Measurements from ENCODE around the gene MMP12. TPM values are rescaled to one million over a fixed set of nuclear protein-coding genes. Genes with fewer than 3 reads are reported as not detected.
"Not testable (repeated sequence)": the region's sequence is repeated elsewhere in the genome, so short reads cannot be mapped to it uniquely, and the experiment has no call there.

The MMP12 gene
- polyA plus RNA-seq, 2 of the 4 experiments (the other 2 are of a cell fraction), result not detected

DNA sequence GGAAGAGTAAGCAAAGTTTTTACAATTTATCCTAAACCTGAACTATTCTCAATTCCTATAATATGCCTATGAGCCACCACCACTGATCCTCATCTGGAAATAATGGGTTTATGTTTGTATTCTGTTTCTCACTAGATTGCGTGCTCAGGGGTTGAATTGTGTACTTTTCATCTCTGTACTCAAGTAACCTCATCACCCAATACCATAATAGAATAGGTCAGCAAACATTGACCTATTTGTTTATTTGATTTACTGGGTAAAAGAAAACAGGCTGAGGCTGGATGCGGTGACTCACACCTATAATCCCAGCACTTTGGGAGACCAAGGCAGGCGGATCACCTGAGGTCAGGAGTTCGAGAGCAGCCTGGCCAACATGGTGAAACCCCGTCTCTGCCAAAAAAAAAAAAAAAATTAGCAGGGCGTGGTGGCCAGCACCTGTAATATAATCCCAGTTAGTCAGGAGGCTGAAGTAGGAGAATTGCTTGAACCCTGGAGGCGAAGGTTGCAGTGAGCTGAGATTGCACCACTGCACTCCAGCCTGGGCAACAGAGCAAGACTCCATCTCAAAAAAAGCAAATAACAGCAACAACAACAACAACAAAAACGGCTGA is 5.3 kb downstream of the MMP12 start:
- POLR2A ChIA-PET; H3K4me2 ChIP-seq; H3K27ac ChIP-seq; H3K9me3 ChIP-seq; FAIRE-seq; H3K4me3 ChIP-seq; H3K4me1 ChIP-seq; CTCF ChIA-PET; TF ChIP-seq FOSL2 (IDR thresholded peaks at IDR 0.05): not testable (repeated sequence)
- TF ChIP-seq FOSL2 (CRISPR knock-in tag; IDR thresholded peaks at IDR 0.05), result peak; percentile 28; the same call in 1 of the 2 replicates
- WGBS (ENCODE audit: missing lambda C conversion rate), result 14% methylated on average over 8 of the region's 8 CpGs
- ATAC-seq, result peak in 1 of 2 experiments; percentile 43; a peak in 3 of 6 replicates
- peak in 1 of 2 experiments; percentile 31 for DNase-seq (ENCODE audit: low read depth in 1 of 2, low spot score in 1 of 2)

DNA sequence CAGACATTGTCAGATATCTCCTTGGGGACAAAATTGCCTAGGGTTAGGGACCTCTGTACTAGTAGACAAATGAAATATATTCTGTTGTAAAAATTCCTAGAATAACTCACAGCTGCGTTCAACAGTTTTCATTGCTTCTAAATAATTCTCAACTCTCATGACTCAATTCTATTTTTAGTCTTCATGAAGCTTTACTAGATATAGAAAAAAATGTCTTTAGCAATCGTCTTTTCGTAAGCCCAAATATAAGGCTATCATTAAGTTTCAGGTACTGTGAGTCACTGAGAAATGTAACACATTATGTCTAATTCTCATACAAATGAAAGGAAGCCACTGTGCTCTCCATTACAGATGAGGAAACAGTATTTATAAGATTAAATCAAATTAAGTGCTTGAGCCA is 6.4 kb downstream of the MMP12 start:
- POLR2A ChIA-PET, result no interaction called here

DNA sequence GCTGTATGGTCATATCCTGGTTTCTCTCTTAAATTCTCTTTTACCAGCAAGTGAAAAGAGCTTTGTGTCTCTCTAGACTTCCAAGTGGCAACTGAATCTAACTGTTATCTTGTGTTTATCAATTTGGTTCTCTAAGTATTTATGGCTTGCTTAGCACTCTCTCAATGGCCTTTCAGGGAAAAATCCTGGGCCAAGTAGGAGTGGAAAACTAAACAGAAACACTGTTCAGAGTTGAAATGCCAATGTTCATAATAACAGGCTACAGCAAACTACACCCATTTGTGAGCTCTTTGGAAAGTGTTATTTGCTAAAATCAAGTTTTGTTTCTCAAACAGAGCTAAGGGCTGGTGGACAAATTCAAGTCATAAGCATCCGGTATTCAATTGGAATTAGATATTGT is 10.1 kb downstream of the MMP12 start:
- no peak overlapping the region for H3K27ac ChIP-seq
- CTCF ChIA-PET, result interaction anchor here (1.0 to 2.0 kb wide), 2 partner anchors 12 to 76 kb away, joined by 3 to 5 read pairs; no protein-coding TSS in a partner anchor
- no peaks in the 10 kb centered on the region for H3K9me3 ChIP-seq
- POLR2A ChIA-PET, result no interaction called here
- H3K4me3 ChIP-seq, result no peak overlapping the region
- TF ChIP-seq, protein P1, sequence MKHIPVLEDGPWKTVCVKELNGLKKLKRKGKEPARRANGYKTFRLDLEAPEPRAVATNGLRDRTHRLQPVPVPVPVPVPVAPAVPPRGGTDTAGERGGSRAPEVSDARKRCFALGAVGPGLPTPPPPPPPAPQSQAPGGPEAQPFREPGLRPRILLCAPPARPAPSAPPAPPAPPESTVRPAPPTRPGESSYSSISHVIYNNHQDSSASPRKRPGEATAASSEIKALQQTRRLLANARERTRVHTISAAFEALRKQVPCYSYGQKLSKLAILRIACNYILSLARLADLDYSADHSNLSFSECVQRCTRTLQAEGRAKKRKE (CRISPR knock-in tag; IDR thresholded peaks at IDR 0.05; ENCODE audit: low read depth), result no peak
- TF ChIP-seq TFCP2L1 (CRISPR knock-in tag; IDR thresholded peaks at IDR 0.05) (no peak), CBX8 (IDR thresholded peaks at IDR 0.05) (no peak), RFX5 (IDR thresholded peaks at IDR 0.05) (no peak), HOXA7 (CRISPR knock-in tag; IDR thresholded peaks at IDR 0.05) (no peak), EHF (CRISPR knock-in tag; IDR thresholded peaks at IDR 0.05) (no peak), MYC (IDR thresholded peaks at IDR 0.05; ENCODE audit: borderline replicate concordance, low read length) (no peak), POLR2A (IDR thresholded peaks at IDR 0.05; ENCODE audit: low read length) (no peak), TP53 (CRISPR knock-in tag; IDR thresholded peaks at IDR 0.05) (no peak), RARB (CRISPR knock-in tag; IDR thresholded peaks at IDR 0.05) (no peak), RCOR1 (IDR thresholded peaks at IDR 0.05; ENCODE audit: low read depth, low read length) (no peak), POLR2AphosphoS2 (conservative IDR thresholded peaks at IDR 0.05; ENCODE audit: low read length) (no peak), RAD21 (conservative IDR thresholded peaks at IDR 0.05 in 1 of 2, IDR thresholded peaks at IDR 0.05 in 1 of 2) (no peak), RNF2 (IDR thresholded peaks at IDR 0.05; ENCODE audit: borderline replicate concordance, low read depth) (no peak)
- TF ChIP-seq, protein P2, sequence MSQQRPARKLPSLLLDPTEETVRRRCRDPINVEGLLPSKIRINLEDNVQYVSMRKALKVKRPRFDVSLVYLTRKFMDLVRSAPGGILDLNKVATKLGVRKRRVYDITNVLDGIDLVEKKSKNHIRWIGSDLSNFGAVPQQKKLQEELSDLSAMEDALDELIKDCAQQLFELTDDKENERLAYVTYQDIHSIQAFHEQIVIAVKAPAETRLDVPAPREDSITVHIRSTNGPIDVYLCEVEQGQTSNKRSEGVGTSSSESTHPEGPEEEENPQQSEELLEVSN (IDR thresholded peaks at IDR 0.05; ENCODE audit: borderline replicate concordance, low read depth), result no peak
- TF ChIP-seq, protein P3, sequence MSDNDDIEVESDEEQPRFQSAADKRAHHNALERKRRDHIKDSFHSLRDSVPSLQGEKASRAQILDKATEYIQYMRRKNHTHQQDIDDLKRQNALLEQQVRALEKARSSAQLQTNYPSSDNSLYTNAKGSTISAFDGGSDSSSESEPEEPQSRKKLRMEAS (IDR thresholded peaks at IDR 0.05), result no peak
- TF ChIP-seq, protein P4, sequence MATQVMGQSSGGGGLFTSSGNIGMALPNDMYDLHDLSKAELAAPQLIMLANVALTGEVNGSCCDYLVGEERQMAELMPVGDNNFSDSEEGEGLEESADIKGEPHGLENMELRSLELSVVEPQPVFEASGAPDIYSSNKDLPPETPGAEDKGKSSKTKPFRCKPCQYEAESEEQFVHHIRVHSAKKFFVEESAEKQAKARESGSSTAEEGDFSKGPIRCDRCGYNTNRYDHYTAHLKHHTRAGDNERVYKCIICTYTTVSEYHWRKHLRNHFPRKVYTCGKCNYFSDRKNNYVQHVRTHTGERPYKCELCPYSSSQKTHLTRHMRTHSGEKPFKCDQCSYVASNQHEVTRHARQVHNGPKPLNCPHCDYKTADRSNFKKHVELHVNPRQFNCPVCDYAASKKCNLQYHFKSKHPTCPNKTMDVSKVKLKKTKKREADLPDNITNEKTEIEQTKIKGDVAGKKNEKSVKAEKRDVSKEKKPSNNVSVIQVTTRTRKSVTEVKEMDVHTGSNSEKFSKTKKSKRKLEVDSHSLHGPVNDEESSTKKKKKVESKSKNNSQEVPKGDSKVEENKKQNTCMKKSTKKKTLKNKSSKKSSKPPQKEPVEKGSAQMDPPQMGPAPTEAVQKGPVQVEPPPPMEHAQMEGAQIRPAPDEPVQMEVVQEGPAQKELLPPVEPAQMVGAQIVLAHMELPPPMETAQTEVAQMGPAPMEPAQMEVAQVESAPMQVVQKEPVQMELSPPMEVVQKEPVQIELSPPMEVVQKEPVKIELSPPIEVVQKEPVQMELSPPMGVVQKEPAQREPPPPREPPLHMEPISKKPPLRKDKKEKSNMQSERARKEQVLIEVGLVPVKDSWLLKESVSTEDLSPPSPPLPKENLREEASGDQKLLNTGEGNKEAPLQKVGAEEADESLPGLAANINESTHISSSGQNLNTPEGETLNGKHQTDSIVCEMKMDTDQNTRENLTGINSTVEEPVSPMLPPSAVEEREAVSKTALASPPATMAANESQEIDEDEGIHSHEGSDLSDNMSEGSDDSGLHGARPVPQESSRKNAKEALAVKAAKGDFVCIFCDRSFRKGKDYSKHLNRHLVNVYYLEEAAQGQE (IDR thresholded peaks at IDR 0.05), result no peak
- no peaks in the 10 kb centered on the region for H3K4me1 ChIP-seq
- ATAC-seq (no peak), FAIRE-seq (no peak), DNase-seq (ENCODE audit: low read depth in 1 of 2, low spot score in 1 of 2) (no peak)
- H3K4me2 ChIP-seq, result no peak overlapping the region
- 88% methylated on average over 1 of the region's 1 CpG for WGBS (ENCODE audit: missing lambda C conversion rate)

More for the DNA sequence above, 6.4 kb downstream of the MMP12 start:
- H3K4me3 ChIP-seq, result no peak overlapping the region
- no peak overlapping the region for H3K4me2 ChIP-seq
- DNase-seq (ENCODE audit: low read depth in 1 of 2, low spot score in 1 of 2), result no peak
- H3K4me1 ChIP-seq, result no peaks in the 10 kb centered on the region
- WGBS (ENCODE audit: missing lambda C conversion rate), result 57% methylated on average over 3 of the region's 3 CpGs
- CTCF ChIA-PET, result no interaction called here
- ATAC-seq, result no peak
- no peak overlapping the region for H3K27ac ChIP-seq
- H3K9me3 ChIP-seq, result no peaks in the 10 kb centered on the region
- no peak for TF ChIP-seq CHD4 (IDR thresholded peaks at IDR 0.05; ENCODE audit: borderline replicate concordance)
- no peak for TF ChIP-seq KDM5A (IDR thresholded peaks at IDR 0.05)
- TF ChIP-seq TP53 (CRISPR knock-in tag; IDR thresholded peaks at IDR 0.05), result no peak
- TF ChIP-seq, protein P5, sequence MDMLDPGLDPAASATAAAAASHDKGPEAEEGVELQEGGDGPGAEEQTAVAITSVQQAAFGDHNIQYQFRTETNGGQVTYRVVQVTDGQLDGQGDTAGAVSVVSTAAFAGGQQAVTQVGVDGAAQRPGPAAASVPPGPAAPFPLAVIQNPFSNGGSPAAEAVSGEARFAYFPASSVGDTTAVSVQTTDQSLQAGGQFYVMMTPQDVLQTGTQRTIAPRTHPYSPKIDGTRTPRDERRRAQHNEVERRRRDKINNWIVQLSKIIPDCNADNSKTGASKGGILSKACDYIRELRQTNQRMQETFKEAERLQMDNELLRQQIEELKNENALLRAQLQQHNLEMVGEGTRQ (IDR thresholded peaks at IDR 0.05), result no peak
- TF ChIP-seq POLR2AphosphoS2 (conservative IDR thresholded peaks at IDR 0.05; ENCODE audit: low read length), result no peak
- TF ChIP-seq, protein P4 (IDR thresholded peaks at IDR 0.05), result no peak
- FAIRE-seq, result no peak

All from A549 (cell line).